Measurements from ENCODE around the gene RPL7L1.

RPL7L1 gene

GRCh38 chr6:42937548-42938427 lies 58.4 kb downstream of the RPL7L1 start:
- TF ChIP-seq CTCF (IDR thresholded peaks at IDR 0.05): no peak
- Histone ChIP-seq H3K36me3 (peaks cover 83% of the 10 kb centered on the region), H3K4me1 (ENCODE audit: control insufficient read depth in 1 of 2, insufficient read depth in 1 of 2, low read depth in 1 of 2, low read length in 1 of 2) (peaks cover 29 to 32% of the 10 kb centered on the region in 2 experiments), H3K27ac (peak overlapping the region; percentile 56), H3K9me3 (no peaks in the 10 kb centered on the region), H3K4me3 (ENCODE audit: low read depth in 1 of 2, low read length in 1 of 2) (no peak overlapping the region), H3K27me3 (no peaks in the 10 kb centered on the region)

GRCh38 chr6:42938428-42938796 lies 59.0 kb downstream of the RPL7L1 start:
- Histone ChIP-seq H3K9me3 (no peaks in the 10 kb centered on the region), H3K4me3 (ENCODE audit: low read depth in 1 of 2, low read length in 1 of 2) (no peak overlapping the region), H3K36me3 (peaks cover 89% of the 10 kb centered on the region), H3K4me1 (ENCODE audit: control insufficient read depth in 1 of 2, insufficient read depth in 1 of 2, low read depth in 1 of 2, low read length in 1 of 2) (peaks cover 23 to 26% of the 10 kb centered on the region in 2 experiments), H3K27ac (peak overlapping the region; percentile 56), H3K27me3 (no peaks in the 10 kb centered on the region)
- no peak for TF ChIP-seq CTCF (IDR thresholded peaks at IDR 0.05)

GRCh38 chr6:42938987-42939809 lies 59.8 kb downstream of the RPL7L1 start:
- H3K4me3 ChIP-seq (ENCODE audit: low read depth in 1 of 2, low read length in 1 of 2): no peak overlapping the region
- no peak for TF ChIP-seq CTCF (IDR thresholded peaks at IDR 0.05)
- H3K36me3 ChIP-seq: peaks cover 96% of the 10 kb centered on the region
- no peaks in the 10 kb centered on the region for H3K27me3 ChIP-seq
- H3K9me3 ChIP-seq: no peaks in the 10 kb centered on the region
- peaks cover 15 to 18% of the 10 kb centered on the region in 2 experiments for H3K4me1 ChIP-seq (ENCODE audit: control insufficient read depth in 1 of 2, insufficient read depth in 1 of 2, low read depth in 1 of 2, low read length in 1 of 2)
- H3K27ac ChIP-seq: peak overlapping the region; percentile 56

Measured in neutrophil (primary cell).